HEK293T (cell line): ENCODE data around the gene LGSN.

Source experiments
- BHLHE40 ChIP-seq: fragments of 450-650 bp; IDR thresholded peaks from 2 replicates; pipeline ENCODE4 v1.6.1; 2016; ENCODE audit warnings: mild to moderate bottlenecking, moderate library complexity, borderline replicate concordance
- ELF4 ChIP-seq: fragments of 450-650 bp; IDR thresholded peaks from 2 replicates; pipeline ENCODE4 v1.6.1; 2017; ENCODE audit warnings: antibody characterized with exemption
- FOXM1 ChIP-seq: fragments of 450-650 bp; IDR thresholded peaks from 2 replicates; pipeline ENCODE4 v1.6.1; 2017; ENCODE audit warnings: mild to moderate bottlenecking, borderline replicate concordance
- LEF1 ChIP-seq: fragments of 450-650 bp; IDR thresholded peaks from 2 replicates; pipeline ENCODE4 v1.6.1; 2017; ENCODE audit warnings: mild to moderate bottlenecking, borderline replicate concordance
- SP1 ChIP-seq: fragments of 450-650 bp; IDR thresholded peaks from 2 replicates; pipeline ENCODE4 v1.6.1; 2017
- SUZ12 ChIP-seq: fragments of 450-650 bp; IDR thresholded peaks from 2 replicates; pipeline ENCODE4 v1.6.1; 2016; ENCODE audit warnings: mild to moderate bottlenecking

DNA sequence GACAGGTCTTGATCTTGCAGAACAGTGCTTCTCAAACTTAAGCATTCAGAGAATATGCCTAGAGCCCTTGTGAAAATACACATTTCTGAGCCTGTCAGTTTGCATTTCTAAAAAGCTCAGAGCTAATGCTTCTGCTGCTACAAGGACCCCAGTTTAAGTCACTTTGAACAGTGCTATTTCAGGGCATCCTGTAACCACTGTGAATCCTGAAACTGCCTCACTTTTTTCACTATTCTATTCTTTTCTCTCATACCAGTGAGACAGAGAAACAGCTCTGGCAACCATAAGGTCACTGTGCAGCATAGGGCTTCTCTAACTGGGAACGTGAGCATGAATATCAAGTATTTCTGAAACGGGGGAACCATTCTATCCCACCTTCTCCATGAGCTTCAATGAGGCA lies 51.2 kb downstream of the LGSN start:
- TF ChIP-seq ELF4: no peak
- no peak for TF ChIP-seq LEF1
- TF ChIP-seq SUZ12: no peak
- TF ChIP-seq SP1: no peak
- TF ChIP-seq BHLHE40: no peak
- TF ChIP-seq FOXM1: no peak
